ENCODE data around the gene RNF208.
"Not testable (repeated sequence)": the region's sequence is repeated elsewhere in the genome, so short reads cannot be mapped to it uniquely, and the experiment has no call there.

The RNF208 gene

GRCh38 chr9:137222190-137223077 lies at the start of gene RNF208:
RNF208 (minus strand) TSS chr9:137222240; CDS start chr9:137221212, 1,028 bp downstream.
- no peak for DNase-seq

- no peak for DNase-seq
Measured at GRCh38 chr9:137271696-137272076, 49.6 kb upstream of the RNF208 start.

- no peak for DNase-seq
Measured at GRCh38 chr9:137270929-137271695, 49.1 kb upstream of the RNF208 start.

GRCh38 chr9:137269231-137269772 lies 47.3 kb upstream of the RNF208 start:
- no peak for DNase-seq

GRCh38 chr9:137268538-137269201 lies 46.6 kb upstream of the RNF208 start:
- DNase-seq, result no peak

GRCh38 chr9:137267933-137268355 lies 45.9 kb upstream of the RNF208 start:
- DNase-seq, result no peak

GRCh38 chr9:137266585-137267453 lies 44.8 kb upstream of the RNF208 start:
- no peak for DNase-seq

GRCh38 chr9:137266162-137266527 lies 44.1 kb upstream of the RNF208 start:
- no peak for DNase-seq

GRCh38 chr9:137265496-137266161 lies 43.6 kb upstream of the RNF208 start:
- no peak for DNase-seq

GRCh38 chr9:137264067-137264466 lies 42.0 kb upstream of the RNF208 start:
- no peak for DNase-seq

GRCh38 chr9:137263506-137263905 lies 41.5 kb upstream of the RNF208 start:
- DNase-seq, result no peak

- no peak for DNase-seq
Measured at GRCh38 chr9:137262909-137263285, 40.9 kb upstream of the RNF208 start.

- not testable (repeated sequence) for DNase-seq
Measured at GRCh38 chr9:137262173-137262908, 40.3 kb upstream of the RNF208 start.

GRCh38 chr9:137256856-137257255 lies 34.8 kb upstream of the RNF208 start:
- DNase-seq, result no peak

- DNase-seq, result no peak
Measured at GRCh38 chr9:137256362-137256761, 34.3 kb upstream of the RNF208 start.

GRCh38 chr9:137255448-137256114 lies 33.5 kb upstream of the RNF208 start:
- no peak for DNase-seq

GRCh38 chr9:137254624-137255447 lies 32.8 kb upstream of the RNF208 start, which contains the start of gene NELFB:
NELFB (plus strand) TSS chr9:137255327.
- DNase-seq, result peak; percentile 99

- DNase-seq, result no peak
Measured at GRCh38 chr9:137253717-137254623, 31.9 kb upstream of the RNF208 start.
